Right renal cortex interstitium (tissue), 3 donors: ENCODE data around the gene FUZ. TPM values are rescaled to one million over a fixed set of nuclear protein-coding genes. Genes with fewer than 3 reads are reported as not detected.
A peak's percentile ranks its signal among the peaks of the same experiment; 100 is the strongest.

Experiments
- DNase-seq, 3 donors: peaks; one replicate each; pipeline ENCODE4 v3.0.0-alpha.2; 2013; ENCODE audit warnings: low read depth in 3 of 3, low spot score in 2 of 3
- polyA plus RNA-seq, 3 donors: library from polyadenylated mRNA; unstranded; fragments of 120-200 nt; gene quantifications; one replicate each; pipeline ENCODE4 v1.2.1, GENCODE V29; 2013; ENCODE audit not compliant: insufficient read length in 3 of 3

The FUZ gene
- polyA plus RNA-seq, 3 donors = 29.3 to 37.1 (median 37.0) TPM

- DNase-seq = no peak
Observed at GRCh38 chr19:49788857-49789256, 24.2 kb downstream of the FUZ start.

- no peak for DNase-seq
Observed at GRCh38 chr19:49787746-49788145, 25.3 kb downstream of the FUZ start.

- no peak for DNase-seq
Observed at GRCh38 chr19:49786376-49786820, 26.7 kb downstream of the FUZ start.

GRCh38 chr19:49782515-49782914 is 30.6 kb downstream of the FUZ start:
- DNase-seq = no peak

- DNase-seq = no peak
Observed at GRCh38 chr19:49781394-49781793, 31.7 kb downstream of the FUZ start.

GRCh38 chr19:49780861-49781260 is 32.2 kb downstream of the FUZ start:
- DNase-seq = no peak

GRCh38 chr19:49779731-49780555 is 33.1 kb downstream of the FUZ start:
- no peak for DNase-seq

GRCh38 chr19:49776371-49776764 is 36.7 kb downstream of the FUZ start:
- DNase-seq = no peak

- no peak for DNase-seq
Observed at GRCh38 chr19:49775742-49776370, 37.2 kb downstream of the FUZ start.

- no peak for DNase-seq
Observed at GRCh38 chr19:49774969-49775368, 38.1 kb downstream of the FUZ start.

GRCh38 chr19:49773663-49774350 is 39.3 kb downstream of the FUZ start:
- DNase-seq = no peak

GRCh38 chr19:49772850-49773432 is 40.2 kb downstream of the FUZ start:
- DNase-seq = no peak

- DNase-seq = no peak
Observed at GRCh38 chr19:49771674-49772139, 41.4 kb downstream of the FUZ start.

GRCh38 chr19:49770529-49770928 is 42.6 kb downstream of the FUZ start:
- DNase-seq = no peak

- no peak for DNase-seq
Observed at GRCh38 chr19:49767967-49768581, 45.0 kb downstream of the FUZ start.

GRCh38 chr19:49767381-49767780 is 45.7 kb downstream of the FUZ start:
- DNase-seq = no peak

GRCh38 chr19:49766930-49767299 is 46.2 kb downstream of the FUZ start, which contains the start of gene AP2A1:
Gene AP2A1 (plus strand): TSS chr19:49767001. CDS start chr19:49767134, 133 bp downstream.
- DNase-seq = peak in 1 of 3 donors; percentile 17

- peak; percentile 99 for DNase-seq
Observed at GRCh38 chr19:49766007-49766929, 46.8 kb downstream of the FUZ start.

- DNase-seq = no peak
Observed at GRCh38 chr19:49764341-49764740, 48.8 kb downstream of the FUZ start.
